Testis (tissue), 2 donors: Measurements from ENCODE around the gene FAM78A.

ENCODE experiments used
- CTCF ChIP-seq, 3 experiments: fragments of 450-650 bp in 2 of 3; fragments of 200-600 bp in 1 of 3; sonication (generic) in 1 of 3; IDR thresholded peaks; one replicate each; pipeline ENCODE4 v1.5.1; 2016 to 2019; ENCODE audit warnings: antibody characterized with exemption in 3 of 3, mild to moderate bottlenecking in 2 of 3, moderate library complexity in 1 of 3
- POLR2A ChIP-seq: fragments of 450-650 bp; IDR thresholded peaks from one replicate; pipeline ENCODE4 v1.6.1; 2017; ENCODE audit warnings: antibody characterized with exemption, mild to moderate bottlenecking, moderate library complexity

- TF ChIP-seq POLR2A (no peak), CTCF (IDR thresholded peaks at IDR 0.05) (no peak)
Observed at GRCh38 chr9:131218370-131218769, 57.9 kb downstream of the FAM78A start.
